ENCODE results near the gene WDTC1. TPM values are rescaled to one million over a fixed set of nuclear protein-coding genes. Genes with fewer than 3 reads are reported as not detected.
A peak's percentile ranks its signal among the peaks of the same experiment; 100 is the strongest.
"Not testable (repeated sequence)": the region's sequence is repeated elsewhere in the genome, so short reads cannot be mapped to it uniquely, and the experiment has no call there.

The WDTC1 gene
- 10 to 100 TPM; 40.0 to 75.5 (median 49.9) TPM for total RNA-seq

GRCh38 chr1:27234049-27234882 is at the start of gene WDTC1:
Gene WDTC1, plus strand, starts transcription at chr1:27234632. Its CDS starts 26,423 bp downstream, at chr1:27261055.
- Histone ChIP-seq H3K4me1 (peaks cover 4 to 30% (median 9%) of the 10 kb centered on the region in 3 donors), H3K4me3 (peak within 1 kb of the TSS; percentile 65 to 99), H3K9me3 (no peaks in the 10 kb centered on the region), H3K36me3 (no peaks in the 10 kb centered on the region), H3K27me3 (no peaks in the 10 kb centered on the region), H3K27ac (peak within 1 kb of the TSS; percentile 30 to 94 (median 89))
- WGBS, 2 donors (ENCODE audit: low coverage in 1 of 2) = 0% methylated on average over 5 of the region's 71 CpGs; no CpG with 5 or more reads in 1 of the 2 donors
- TF ChIP-seq CTCF (IDR thresholded peaks at IDR 0.05) (no peak), POLR2A (IDR thresholded peaks at IDR 0.05) (peak; percentile 39 to 64), EP300 (IDR thresholded peaks at IDR 0.05) (no peak), POLR2AphosphoS5 (IDR thresholded peaks at IDR 0.05) (peak; percentile 45)
- peak; percentile 99 for ATAC-seq

- not testable (repeated sequence) for ATAC-seq, H3K4me3 ChIP-seq, H3K4me1 ChIP-seq, H3K36me3 ChIP-seq, H3K27ac ChIP-seq, H3K27me3 ChIP-seq
- H3K9me3 ChIP-seq = peaks cover 0 to 13% (median 0%) of the 10 kb centered on the region in 3 donors
- WGBS, 2 donors (ENCODE audit: low coverage in 1 of 2) = 80 to 81% methylated on average over 3 of the region's 3 CpGs
Measured at GRCh38 chr1:27184665-27185064, 49.8 kb upstream of the WDTC1 start.

- Histone ChIP-seq H3K4me1 (no peaks in the 10 kb centered on the region), H3K36me3 (no peaks in the 10 kb centered on the region), H3K9me3 (no peaks in the 10 kb centered on the region), H3K27me3 (peaks cover 8% of the 10 kb centered on the region), H3K27ac (no peak overlapping the region), H3K4me3 (no peak overlapping the region)
- no peak for ATAC-seq
- no peak for TF ChIP-seq POLR2A (IDR thresholded peaks at IDR 0.05)
- no peak for TF ChIP-seq CTCF (IDR thresholded peaks at IDR 0.05)
- WGBS, 2 donors (ENCODE audit: low coverage in 1 of 2) = 68 to 70% methylated on average over 2 to 8 of the region's 8 CpGs
Measured at GRCh38 chr1:27192039-27192529, 42.3 kb upstream of the WDTC1 start.

- Histone ChIP-seq H3K4me1 (no peaks in the 10 kb centered on the region), H3K4me3 (no peak overlapping the region), H3K27ac (no peak overlapping the region), H3K27me3 (peaks cover 8% of the 10 kb centered on the region), H3K9me3 (no peaks in the 10 kb centered on the region), H3K36me3 (no peaks in the 10 kb centered on the region)
- no peak for TF ChIP-seq POLR2A (IDR thresholded peaks at IDR 0.05)
- TF ChIP-seq POLR2AphosphoS5 (IDR thresholded peaks at IDR 0.05) = no peak
- TF ChIP-seq CTCF (IDR thresholded peaks at IDR 0.05) = no peak
- TF ChIP-seq EP300 (IDR thresholded peaks at IDR 0.05) = no peak
- 100% methylated on average over 1 of the region's 1 CpG for WGBS, 2 donors (ENCODE audit: low coverage in 1 of 2)
- no peak for ATAC-seq
Measured at GRCh38 chr1:27193194-27193593, 41.2 kb upstream of the WDTC1 start.

- Histone ChIP-seq H3K4me1 (no peaks in the 10 kb centered on the region), H3K9me3 (no peaks in the 10 kb centered on the region), H3K27me3 (no peaks in the 10 kb centered on the region), H3K36me3 (no peaks in the 10 kb centered on the region), H3K27ac (no peak overlapping the region), H3K4me3 (no peak overlapping the region)
- WGBS, 2 donors (ENCODE audit: low coverage in 1 of 2) = 88 to 96% methylated on average over 7 to 15 of the region's 24 CpGs
- no peak for ATAC-seq
- no peak for TF ChIP-seq CTCF (IDR thresholded peaks at IDR 0.05)
- no peak for TF ChIP-seq POLR2A (IDR thresholded peaks at IDR 0.05)
- no peak for TF ChIP-seq EP300 (IDR thresholded peaks at IDR 0.05)
- no peak for TF ChIP-seq POLR2AphosphoS5 (IDR thresholded peaks at IDR 0.05)
Measured at GRCh38 chr1:27201295-27201694, 33.1 kb upstream of the WDTC1 start.

All from gastroesophageal sphincter (tissue), 4 donors.